ENCODE measurements around the gene ADO. TPM values are rescaled to one million over a fixed set of nuclear protein-coding genes. Genes with fewer than 3 reads are reported as not detected.

The ADO gene
- total and polyA plus RNA-seq, 10 of the 15 experiments (the other 5 are each of a cell fraction or from before 2014, with no cell fraction given) = 4.3 to 44.6 (median 18.7) TPM

GRCh38 chr10:62816331-62817120 is 12.0 kb downstream of the ADO start, which contains the start of gene EGR2 (continued):
- TF ChIP-seq, protein P1, sequence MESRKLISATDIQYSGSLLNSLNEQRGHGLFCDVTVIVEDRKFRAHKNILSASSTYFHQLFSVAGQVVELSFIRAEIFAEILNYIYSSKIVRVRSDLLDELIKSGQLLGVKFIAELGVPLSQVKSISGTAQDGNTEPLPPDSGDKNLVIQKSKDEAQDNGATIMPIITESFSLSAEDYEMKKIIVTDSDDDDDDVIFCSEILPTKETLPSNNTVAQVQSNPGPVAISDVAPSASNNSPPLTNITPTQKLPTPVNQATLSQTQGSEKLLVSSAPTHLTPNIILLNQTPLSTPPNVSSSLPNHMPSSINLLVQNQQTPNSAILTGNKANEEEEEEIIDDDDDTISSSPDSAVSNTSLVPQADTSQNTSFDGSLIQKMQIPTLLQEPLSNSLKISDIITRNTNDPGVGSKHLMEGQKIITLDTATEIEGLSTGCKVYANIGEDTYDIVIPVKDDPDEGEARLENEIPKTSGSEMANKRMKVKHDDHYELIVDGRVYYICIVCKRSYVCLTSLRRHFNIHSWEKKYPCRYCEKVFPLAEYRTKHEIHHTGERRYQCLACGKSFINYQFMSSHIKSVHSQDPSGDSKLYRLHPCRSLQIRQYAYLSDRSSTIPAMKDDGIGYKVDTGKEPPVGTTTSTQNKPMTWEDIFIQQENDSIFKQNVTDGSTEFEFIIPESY (IDR thresholded peaks at IDR 0.05) = peak; percentile 99
- TF ChIP-seq, protein P2, sequence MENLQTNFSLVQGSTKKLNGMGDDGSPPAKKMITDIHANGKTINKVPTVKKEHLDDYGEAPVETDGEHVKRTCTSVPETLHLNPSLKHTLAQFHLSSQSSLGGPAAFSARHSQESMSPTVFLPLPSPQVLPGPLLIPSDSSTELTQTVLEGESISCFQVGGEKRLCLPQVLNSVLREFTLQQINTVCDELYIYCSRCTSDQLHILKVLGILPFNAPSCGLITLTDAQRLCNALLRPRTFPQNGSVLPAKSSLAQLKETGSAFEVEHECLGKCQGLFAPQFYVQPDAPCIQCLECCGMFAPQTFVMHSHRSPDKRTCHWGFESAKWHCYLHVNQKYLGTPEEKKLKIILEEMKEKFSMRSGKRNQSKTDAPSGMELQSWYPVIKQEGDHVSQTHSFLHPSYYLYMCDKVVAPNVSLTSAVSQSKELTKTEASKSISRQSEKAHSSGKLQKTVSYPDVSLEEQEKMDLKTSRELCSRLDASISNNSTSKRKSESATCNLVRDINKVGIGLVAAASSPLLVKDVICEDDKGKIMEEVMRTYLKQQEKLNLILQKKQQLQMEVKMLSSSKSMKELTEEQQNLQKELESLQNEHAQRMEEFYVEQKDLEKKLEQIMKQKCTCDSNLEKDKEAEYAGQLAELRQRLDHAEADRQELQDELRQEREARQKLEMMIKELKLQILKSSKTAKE (IDR thresholded peaks at IDR 0.05; ENCODE audit: low read depth, poor library complexity, severe bottlenecking) = peak; percentile 94
- TF ChIP-seq, protein P3, sequence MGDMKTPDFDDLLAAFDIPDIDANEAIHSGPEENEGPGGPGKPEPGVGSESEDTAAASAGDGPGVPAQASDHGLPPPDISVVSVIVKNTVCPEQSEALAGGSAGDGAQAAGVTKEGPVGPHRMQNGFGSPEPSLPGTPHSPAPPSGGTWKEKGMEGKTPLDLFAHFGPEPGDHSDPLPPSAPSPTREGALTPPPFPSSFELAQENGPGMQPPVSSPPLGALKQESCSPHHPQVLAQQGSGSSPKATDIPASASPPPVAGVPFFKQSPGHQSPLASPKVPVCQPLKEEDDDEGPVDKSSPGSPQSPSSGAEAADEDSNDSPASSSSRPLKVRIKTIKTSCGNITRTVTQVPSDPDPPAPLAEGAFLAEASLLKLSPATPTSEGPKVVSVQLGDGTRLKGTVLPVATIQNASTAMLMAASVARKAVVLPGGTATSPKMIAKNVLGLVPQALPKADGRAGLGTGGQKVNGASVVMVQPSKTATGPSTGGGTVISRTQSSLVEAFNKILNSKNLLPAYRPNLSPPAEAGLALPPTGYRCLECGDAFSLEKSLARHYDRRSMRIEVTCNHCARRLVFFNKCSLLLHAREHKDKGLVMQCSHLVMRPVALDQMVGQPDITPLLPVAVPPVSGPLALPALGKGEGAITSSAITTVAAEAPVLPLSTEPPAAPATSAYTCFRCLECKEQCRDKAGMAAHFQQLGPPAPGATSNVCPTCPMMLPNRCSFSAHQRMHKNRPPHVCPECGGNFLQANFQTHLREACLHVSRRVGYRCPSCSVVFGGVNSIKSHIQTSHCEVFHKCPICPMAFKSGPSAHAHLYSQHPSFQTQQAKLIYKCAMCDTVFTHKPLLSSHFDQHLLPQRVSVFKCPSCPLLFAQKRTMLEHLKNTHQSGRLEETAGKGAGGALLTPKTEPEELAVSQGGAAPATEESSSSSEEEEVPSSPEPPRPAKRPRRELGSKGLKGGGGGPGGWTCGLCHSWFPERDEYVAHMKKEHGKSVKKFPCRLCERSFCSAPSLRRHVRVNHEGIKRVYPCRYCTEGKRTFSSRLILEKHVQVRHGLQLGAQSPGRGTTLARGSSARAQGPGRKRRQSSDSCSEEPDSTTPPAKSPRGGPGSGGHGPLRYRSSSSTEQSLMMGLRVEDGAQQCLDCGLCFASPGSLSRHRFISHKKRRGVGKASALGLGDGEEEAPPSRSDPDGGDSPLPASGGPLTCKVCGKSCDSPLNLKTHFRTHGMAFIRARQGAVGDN (IDR thresholded peaks at IDR 0.05) = no peak
- TF ChIP-seq CEBPZ (IDR thresholded peaks at IDR 0.05; ENCODE audit: low read depth, low read length) (no peak), ZSCAN29 (IDR thresholded peaks at IDR 0.05) (no peak), ZBTB4 (CRISPR knock-in tag; IDR thresholded peaks at IDR 0.05) (no peak), E2F4 (IDR thresholded peaks at IDR 0.05; ENCODE audit: low read depth, low read length) (0 out of 2 replicates have a peak, but pooled peaks have one; percentile 24)
- TF ChIP-seq, protein P4, sequence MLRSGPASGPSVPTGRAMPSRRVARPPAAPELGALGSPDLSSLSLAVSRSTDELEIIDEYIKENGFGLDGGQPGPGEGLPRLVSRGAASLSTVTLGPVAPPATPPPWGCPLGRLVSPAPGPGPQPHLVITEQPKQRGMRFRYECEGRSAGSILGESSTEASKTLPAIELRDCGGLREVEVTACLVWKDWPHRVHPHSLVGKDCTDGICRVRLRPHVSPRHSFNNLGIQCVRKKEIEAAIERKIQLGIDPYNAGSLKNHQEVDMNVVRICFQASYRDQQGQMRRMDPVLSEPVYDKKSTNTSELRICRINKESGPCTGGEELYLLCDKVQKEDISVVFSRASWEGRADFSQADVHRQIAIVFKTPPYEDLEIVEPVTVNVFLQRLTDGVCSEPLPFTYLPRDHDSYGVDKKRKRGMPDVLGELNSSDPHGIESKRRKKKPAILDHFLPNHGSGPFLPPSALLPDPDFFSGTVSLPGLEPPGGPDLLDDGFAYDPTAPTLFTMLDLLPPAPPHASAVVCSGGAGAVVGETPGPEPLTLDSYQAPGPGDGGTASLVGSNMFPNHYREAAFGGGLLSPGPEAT (IDR thresholded peaks at IDR 0.05; ENCODE audit: low read depth) = peak; percentile 77; the same call in 1 of the 2 replicates
